ENCODE data around the gene CST2.
"Not testable (repeated sequence)": the region's sequence is repeated elsewhere in the genome, so short reads cannot be mapped to it uniquely, and the experiment has no call there.

The CST2 gene

DNA sequence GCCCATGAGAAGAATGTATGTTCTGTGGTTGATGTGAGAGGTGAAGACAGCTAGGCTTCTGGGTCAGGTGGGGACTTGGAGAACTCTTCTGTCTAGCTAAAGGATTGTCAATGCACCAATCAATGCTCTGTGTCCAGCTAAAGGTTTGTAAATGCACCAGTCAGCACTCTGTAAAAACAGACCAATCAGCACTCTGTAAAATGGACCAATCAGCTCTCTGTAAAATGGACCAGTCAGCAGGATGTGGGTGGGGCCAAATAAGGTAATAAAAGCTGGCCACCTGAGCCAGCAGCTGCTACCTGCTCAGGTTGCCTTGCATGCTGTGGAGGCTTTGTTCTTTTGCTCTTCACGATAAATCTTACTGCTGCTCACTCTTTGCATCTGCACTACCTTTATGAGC, 15.0 kb downstream of the CST2 start:
- not testable (repeated sequence) for H3K9me3 ChIP-seq (ENCODE audit: control insufficient read depth, low read length); H3K27ac ChIP-seq (ENCODE audit: insufficient read depth, low read length, poor library complexity, severe bottlenecking); DNase-seq; H3K36me3 ChIP-seq (ENCODE audit: control insufficient read depth, insufficient read depth, low read length); H3K4me1 ChIP-seq (ENCODE audit: control insufficient read depth, insufficient read depth, low read length, poor library complexity, severe bottlenecking); H3K4me3 ChIP-seq (ENCODE audit: insufficient read depth, low read depth, low read length, poor library complexity, severe bottlenecking); H3K27me3 ChIP-seq (replicated peaks; ENCODE audit: control insufficient read depth, insufficient read depth, low read length, poor library complexity, severe bottlenecking)

DNA sequence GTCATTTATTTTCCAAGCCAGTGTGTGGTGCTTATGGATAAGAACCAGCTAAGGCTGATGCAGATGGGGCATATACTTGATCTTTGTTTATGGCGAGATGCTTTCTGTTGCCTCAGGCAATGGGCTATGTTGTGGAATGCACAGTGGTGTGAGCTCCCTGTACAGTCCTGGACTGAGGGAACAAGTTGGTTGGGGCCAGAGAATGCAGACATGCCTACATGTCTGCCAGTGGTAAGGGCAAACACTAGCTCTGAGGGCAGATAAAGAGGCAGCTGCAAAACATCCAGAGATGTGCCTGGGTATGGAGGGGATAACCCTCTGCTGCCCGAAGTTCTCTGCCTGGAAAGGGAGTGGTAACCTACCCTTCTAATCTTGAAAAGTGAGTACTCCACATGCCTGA, 16.2 kb downstream of the CST2 start:
- not testable (repeated sequence) for H3K27ac ChIP-seq (ENCODE audit: insufficient read depth, low read length, poor library complexity, severe bottlenecking); H3K27me3 ChIP-seq (replicated peaks; ENCODE audit: control insufficient read depth, insufficient read depth, low read length, poor library complexity, severe bottlenecking); H3K4me3 ChIP-seq (ENCODE audit: insufficient read depth, low read depth, low read length, poor library complexity, severe bottlenecking); H3K36me3 ChIP-seq (ENCODE audit: control insufficient read depth, insufficient read depth, low read length); DNase-seq; H3K4me1 ChIP-seq (ENCODE audit: control insufficient read depth, insufficient read depth, low read length, poor library complexity, severe bottlenecking); H3K9me3 ChIP-seq (ENCODE audit: control insufficient read depth, low read length)

DNA sequence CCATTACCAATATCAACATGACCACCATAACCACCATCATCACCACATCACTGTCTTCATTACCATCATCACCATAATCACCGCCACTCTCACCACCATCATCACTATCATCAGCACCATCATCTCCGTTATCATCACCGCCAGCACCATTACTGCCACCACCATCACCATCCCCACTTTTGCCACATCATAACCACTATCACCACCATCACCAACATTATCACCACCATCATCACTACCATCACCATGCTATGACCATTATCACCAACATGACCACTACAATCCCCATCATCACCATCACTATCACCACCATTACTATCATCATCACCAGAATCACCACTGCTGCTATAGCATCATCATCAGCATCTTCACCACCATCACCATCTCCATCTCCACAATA, 25.7 kb downstream of the CST2 start:
- no peaks in the 10 kb centered on the region for H3K4me1 ChIP-seq (ENCODE audit: control insufficient read depth, insufficient read depth, low read length, poor library complexity, severe bottlenecking)
- no peak overlapping the region for H3K27ac ChIP-seq (ENCODE audit: insufficient read depth, low read length, poor library complexity, severe bottlenecking)
- no peak overlapping the region for H3K4me3 ChIP-seq (ENCODE audit: insufficient read depth, low read depth, low read length, poor library complexity, severe bottlenecking)
- no peaks in the 10 kb centered on the region for H3K9me3 ChIP-seq (ENCODE audit: control insufficient read depth, low read length)
- DNase-seq: no peak
- no peaks in the 10 kb centered on the region for H3K27me3 ChIP-seq (replicated peaks; ENCODE audit: control insufficient read depth, insufficient read depth, low read length, poor library complexity, severe bottlenecking)
- H3K36me3 ChIP-seq (ENCODE audit: control insufficient read depth, insufficient read depth, low read length): no peaks in the 10 kb centered on the region

DNA sequence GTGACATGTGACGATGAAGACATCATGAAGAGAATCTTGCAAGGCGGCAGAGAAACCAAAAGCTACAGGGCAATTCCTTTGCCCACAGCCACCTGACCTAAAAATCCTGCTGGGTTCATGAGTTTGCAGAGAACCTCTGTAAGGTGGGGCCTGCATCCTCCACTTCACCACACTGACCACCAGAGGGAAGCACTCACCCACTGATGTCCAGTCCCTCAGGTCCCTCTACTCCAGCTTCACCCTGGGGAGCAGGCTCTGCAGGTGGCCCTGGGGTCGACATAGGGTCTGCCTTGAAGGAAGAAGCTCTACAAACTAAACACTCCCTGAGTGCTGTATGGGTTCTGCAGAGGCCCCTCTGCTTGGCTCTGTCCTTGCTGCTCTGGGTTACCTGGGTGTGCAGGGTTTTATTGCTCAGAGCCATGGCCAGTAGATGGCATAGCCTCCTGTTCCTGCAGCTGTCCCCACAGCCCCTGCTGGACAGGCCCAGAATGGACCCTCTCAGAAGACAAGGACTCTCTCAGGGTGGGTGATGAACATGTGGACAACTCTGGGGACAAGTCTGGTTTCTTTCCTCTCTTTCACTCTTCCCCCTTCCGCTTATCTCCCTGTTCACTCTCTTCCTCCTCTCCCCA, 27.2 kb downstream of the CST2 start:
- DNase-seq; H3K36me3 ChIP-seq (ENCODE audit: control insufficient read depth, insufficient read depth, low read length); H3K4me1 ChIP-seq (ENCODE audit: control insufficient read depth, insufficient read depth, low read length, poor library complexity, severe bottlenecking); H3K4me3 ChIP-seq (ENCODE audit: insufficient read depth, low read depth, low read length, poor library complexity, severe bottlenecking); H3K27ac ChIP-seq (ENCODE audit: insufficient read depth, low read length, poor library complexity, severe bottlenecking); H3K27me3 ChIP-seq (replicated peaks; ENCODE audit: control insufficient read depth, insufficient read depth, low read length, poor library complexity, severe bottlenecking); H3K9me3 ChIP-seq (ENCODE audit: control insufficient read depth, low read length): not testable (repeated sequence)

DNA sequence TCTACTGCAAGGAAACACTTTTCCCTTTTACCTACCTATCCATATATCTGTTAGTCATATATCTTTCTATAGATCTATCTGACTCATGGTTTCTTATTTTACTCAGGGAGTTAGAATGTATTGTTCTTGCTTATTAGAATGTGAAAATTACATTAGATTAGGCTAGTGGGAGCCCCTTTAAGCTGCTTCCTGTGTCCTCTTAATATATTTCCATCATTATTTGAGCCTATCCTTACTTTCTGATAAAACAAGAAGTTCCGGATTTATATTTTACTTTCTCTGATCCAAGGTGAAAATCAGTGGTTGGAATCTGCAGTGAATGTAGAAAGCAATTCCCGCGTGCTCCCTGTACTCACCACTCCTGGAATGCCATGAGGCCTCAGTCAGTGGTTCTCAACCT, 31.0 kb downstream of the CST2 start:
- Histone ChIP-seq H3K36me3 (ENCODE audit: control insufficient read depth, insufficient read depth, low read length) (no peaks in the 10 kb centered on the region), H3K4me3 (ENCODE audit: insufficient read depth, low read depth, low read length, poor library complexity, severe bottlenecking) (no peak overlapping the region), H3K27me3 (replicated peaks; ENCODE audit: control insufficient read depth, insufficient read depth, low read length, poor library complexity, severe bottlenecking) (no peaks in the 10 kb centered on the region), H3K9me3 (ENCODE audit: control insufficient read depth, low read length) (no peaks in the 10 kb centered on the region), H3K4me1 (ENCODE audit: control insufficient read depth, insufficient read depth, low read length, poor library complexity, severe bottlenecking) (no peaks in the 10 kb centered on the region), H3K27ac (ENCODE audit: insufficient read depth, low read length, poor library complexity, severe bottlenecking) (no peak overlapping the region)
- no peak for DNase-seq

DNA sequence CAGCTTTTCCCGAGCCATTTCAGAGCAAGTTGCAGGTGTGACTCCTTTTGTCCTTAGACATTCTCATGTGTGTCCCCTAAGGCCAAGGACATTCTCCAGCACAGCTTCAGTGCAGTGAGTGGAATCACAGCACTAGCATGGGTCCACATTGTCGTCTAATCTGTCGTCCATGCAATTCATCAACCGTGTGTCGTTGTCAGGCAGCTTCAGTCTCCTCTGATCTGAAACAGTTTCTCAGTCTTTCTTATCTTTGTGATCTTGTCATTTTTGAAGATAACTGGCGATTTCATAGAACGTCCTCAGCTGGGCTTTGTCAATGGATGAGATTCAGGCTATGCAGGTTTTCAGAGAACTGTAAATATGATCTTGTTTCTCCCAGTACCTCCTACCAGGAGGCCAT, 31.7 kb downstream of the CST2 start:
- H3K36me3 ChIP-seq (ENCODE audit: control insufficient read depth, insufficient read depth, low read length): no peaks in the 10 kb centered on the region
- H3K27ac ChIP-seq (ENCODE audit: insufficient read depth, low read length, poor library complexity, severe bottlenecking): no peak overlapping the region
- no peaks in the 10 kb centered on the region for H3K4me1 ChIP-seq (ENCODE audit: control insufficient read depth, insufficient read depth, low read length, poor library complexity, severe bottlenecking)
- H3K4me3 ChIP-seq (ENCODE audit: insufficient read depth, low read depth, low read length, poor library complexity, severe bottlenecking): no peak overlapping the region
- H3K9me3 ChIP-seq (ENCODE audit: control insufficient read depth, low read length): no peaks in the 10 kb centered on the region
- DNase-seq: no peak
- no peaks in the 10 kb centered on the region for H3K27me3 ChIP-seq (replicated peaks; ENCODE audit: control insufficient read depth, insufficient read depth, low read length, poor library complexity, severe bottlenecking)

DNA sequence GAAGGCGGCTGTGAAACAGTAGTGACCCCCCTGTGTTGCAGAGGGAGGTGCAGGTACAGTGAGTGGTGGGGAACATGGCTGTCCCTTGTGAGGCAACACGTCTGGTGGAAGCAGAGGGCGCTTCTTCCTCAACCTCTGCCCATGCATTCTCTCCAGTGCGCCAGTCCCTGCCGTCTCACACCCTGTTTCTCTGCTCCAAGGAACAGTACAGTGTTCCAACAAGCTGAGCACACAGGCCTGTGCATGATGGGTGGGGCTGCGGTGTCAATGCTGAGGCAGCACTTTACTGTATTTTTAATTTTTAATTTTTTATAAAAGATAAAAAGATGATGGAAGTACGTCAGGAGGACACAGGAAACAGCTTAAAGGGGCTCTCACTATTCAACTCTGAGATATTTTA, 32.5 kb downstream of the CST2 start:
- Histone ChIP-seq H3K27ac (ENCODE audit: insufficient read depth, low read length, poor library complexity, severe bottlenecking) (no peak overlapping the region), H3K4me3 (ENCODE audit: insufficient read depth, low read depth, low read length, poor library complexity, severe bottlenecking) (no peak overlapping the region), H3K4me1 (ENCODE audit: control insufficient read depth, insufficient read depth, low read length, poor library complexity, severe bottlenecking) (no peaks in the 10 kb centered on the region), H3K9me3 (ENCODE audit: control insufficient read depth, low read length) (no peaks in the 10 kb centered on the region), H3K36me3 (ENCODE audit: control insufficient read depth, insufficient read depth, low read length) (no peaks in the 10 kb centered on the region), H3K27me3 (replicated peaks; ENCODE audit: control insufficient read depth, insufficient read depth, low read length, poor library complexity, severe bottlenecking) (no peaks in the 10 kb centered on the region)
- no peak for DNase-seq

DNA sequence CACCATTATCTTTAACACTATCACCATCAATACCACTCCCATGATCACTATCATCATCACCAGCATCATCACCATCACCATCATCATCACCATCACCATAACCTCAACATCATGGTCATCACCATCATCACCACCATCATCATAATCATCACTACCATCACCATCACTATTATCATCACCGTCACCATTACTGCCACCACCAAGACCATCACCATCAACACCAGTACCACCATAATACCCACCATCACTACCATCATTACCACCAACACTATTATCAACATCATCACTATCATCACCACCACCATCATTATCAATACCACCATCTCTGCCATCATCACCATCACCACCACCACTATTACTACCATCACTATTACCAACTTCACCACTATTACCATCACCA, 43.1 kb downstream of the CST2 start:
- Histone ChIP-seq H3K9me3 (ENCODE audit: control insufficient read depth, low read length) (no peaks in the 10 kb centered on the region), H3K36me3 (ENCODE audit: control insufficient read depth, insufficient read depth, low read length) (no peaks in the 10 kb centered on the region), H3K27ac (ENCODE audit: insufficient read depth, low read length, poor library complexity, severe bottlenecking) (no peak overlapping the region), H3K4me3 (ENCODE audit: insufficient read depth, low read depth, low read length, poor library complexity, severe bottlenecking) (no peak overlapping the region), H3K4me1 (ENCODE audit: control insufficient read depth, insufficient read depth, low read length, poor library complexity, severe bottlenecking) (no peaks in the 10 kb centered on the region), H3K27me3 (replicated peaks; ENCODE audit: control insufficient read depth, insufficient read depth, low read length, poor library complexity, severe bottlenecking) (no peaks in the 10 kb centered on the region)
- no peak for DNase-seq

DNA sequence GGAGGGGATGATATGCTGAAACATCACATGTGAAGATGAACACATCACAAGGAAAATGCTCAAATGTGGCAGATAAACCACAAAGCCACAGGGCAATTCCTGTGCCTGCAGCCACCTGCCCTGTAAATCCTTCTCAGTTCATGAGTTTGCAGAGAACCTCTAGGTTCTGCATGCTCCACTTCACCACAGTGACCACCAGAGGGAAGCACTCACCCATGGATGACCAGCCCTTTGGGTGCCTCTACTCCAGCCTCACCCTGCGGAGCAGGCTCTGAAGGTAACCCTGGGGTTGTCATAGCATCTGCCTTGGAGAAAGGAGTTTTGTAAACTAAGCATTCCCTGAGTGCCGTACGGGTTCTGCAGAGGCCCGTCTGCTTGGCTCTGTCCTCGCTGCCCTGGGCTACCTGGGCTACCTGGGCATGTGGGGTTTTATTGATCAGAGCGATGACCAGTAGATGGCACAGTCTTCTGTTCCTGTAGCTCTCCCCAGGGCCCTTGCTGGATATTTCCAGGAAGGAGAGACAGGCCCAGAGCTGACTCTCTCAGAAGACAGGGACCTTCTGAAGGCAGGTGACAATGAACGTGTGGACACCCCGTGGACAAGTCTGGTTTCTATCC, 44.1 kb downstream of the CST2 start:
- H3K27me3 ChIP-seq (replicated peaks; ENCODE audit: control insufficient read depth, insufficient read depth, low read length, poor library complexity, severe bottlenecking): no peaks in the 10 kb centered on the region
- no peaks in the 10 kb centered on the region for H3K4me1 ChIP-seq (ENCODE audit: control insufficient read depth, insufficient read depth, low read length, poor library complexity, severe bottlenecking)
- H3K9me3 ChIP-seq (ENCODE audit: control insufficient read depth, low read length): no peaks in the 10 kb centered on the region
- H3K27ac ChIP-seq (ENCODE audit: insufficient read depth, low read length, poor library complexity, severe bottlenecking): no peak overlapping the region
- DNase-seq: no peak
- H3K4me3 ChIP-seq (ENCODE audit: insufficient read depth, low read depth, low read length, poor library complexity, severe bottlenecking): no peak overlapping the region
- no peaks in the 10 kb centered on the region for H3K36me3 ChIP-seq (ENCODE audit: control insufficient read depth, insufficient read depth, low read length)

DNA sequence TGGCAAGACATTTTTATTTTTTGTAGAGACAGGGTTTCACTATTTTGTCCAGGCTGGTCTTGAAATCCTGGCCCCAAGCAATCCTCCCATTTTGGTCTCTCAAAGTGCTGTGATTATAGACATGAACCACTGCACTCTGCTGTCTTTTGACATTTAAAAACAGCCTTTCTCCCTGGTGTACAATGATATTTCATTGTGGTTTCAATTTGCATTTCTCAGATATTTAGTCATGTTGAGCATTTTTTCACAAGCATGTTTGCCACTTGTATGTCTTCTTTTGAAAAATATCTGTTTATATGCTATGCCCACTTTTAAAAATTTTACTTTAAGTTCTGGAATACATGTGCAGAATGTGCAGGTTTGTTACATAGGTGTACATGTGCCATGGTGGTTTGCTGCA, 47.9 kb downstream of the CST2 start:
- not testable (repeated sequence) for H3K4me1 ChIP-seq (ENCODE audit: control insufficient read depth, insufficient read depth, low read length, poor library complexity, severe bottlenecking); H3K27me3 ChIP-seq (replicated peaks; ENCODE audit: control insufficient read depth, insufficient read depth, low read length, poor library complexity, severe bottlenecking); H3K9me3 ChIP-seq (ENCODE audit: control insufficient read depth, low read length); H3K36me3 ChIP-seq (ENCODE audit: control insufficient read depth, insufficient read depth, low read length); DNase-seq; H3K27ac ChIP-seq (ENCODE audit: insufficient read depth, low read length, poor library complexity, severe bottlenecking); H3K4me3 ChIP-seq (ENCODE audit: insufficient read depth, low read depth, low read length, poor library complexity, severe bottlenecking)

Data from effector memory CD4-positive, alpha-beta T cell (primary cell).